GM19328 (cell line): ENCODE measurements around the gene FASTK.
A peak's percentile ranks its signal among the peaks of the same experiment; 100 is the strongest.
"Not testable (repeated sequence)": the region's sequence is repeated elsewhere in the genome, so short reads cannot be mapped to it uniquely, and the experiment has no call there.

Source experiments
- ATAC-seq: cut with Tn5 transposase; IDR thresholded peaks from one replicate; pipeline ENCODE4 v1.9.1; 2021; ENCODE audit warnings: mild to moderate bottlenecking, moderate library complexity; ENCODE audit not compliant: unreplicated experiment

The FASTK gene

GRCh38 chr7:151032936-151033863 lies 47.4 kb downstream of the FASTK start:
- ATAC-seq = no peak

- no peak for ATAC-seq
Measured at GRCh38 chr7:151031011-151031410, 49.6 kb downstream of the FASTK start.

- no peak for ATAC-seq
Measured at GRCh38 chr7:151028948-151029501, 51.6 kb downstream of the FASTK start.

- ATAC-seq = peak; percentile 98
Measured at GRCh38 chr7:151028131-151028947, 52.3 kb downstream of the FASTK start, which contains the start of gene ABCB8. ABCB8 (plus strand) TSS chr7:151028450; CDS start chr7:151028516, 66 bp downstream.

GRCh38 chr7:151027728-151028130 lies 52.9 kb downstream of the FASTK start:
- ATAC-seq = not testable (repeated sequence)

- ATAC-seq = not testable (repeated sequence)
Measured at GRCh38 chr7:151026771-151027727, 53.6 kb downstream of the FASTK start.
